HG03064 (cell line): ENCODE results near the gene CHCHD6.

Source experiments
- ATAC-seq: cut with Tn5 transposase; IDR thresholded peaks from one replicate; pipeline ENCODE4 v1.9.1; 2021; ENCODE audit warnings: low read depth; ENCODE audit not compliant: unreplicated experiment

Gene CHCHD6

DNA sequence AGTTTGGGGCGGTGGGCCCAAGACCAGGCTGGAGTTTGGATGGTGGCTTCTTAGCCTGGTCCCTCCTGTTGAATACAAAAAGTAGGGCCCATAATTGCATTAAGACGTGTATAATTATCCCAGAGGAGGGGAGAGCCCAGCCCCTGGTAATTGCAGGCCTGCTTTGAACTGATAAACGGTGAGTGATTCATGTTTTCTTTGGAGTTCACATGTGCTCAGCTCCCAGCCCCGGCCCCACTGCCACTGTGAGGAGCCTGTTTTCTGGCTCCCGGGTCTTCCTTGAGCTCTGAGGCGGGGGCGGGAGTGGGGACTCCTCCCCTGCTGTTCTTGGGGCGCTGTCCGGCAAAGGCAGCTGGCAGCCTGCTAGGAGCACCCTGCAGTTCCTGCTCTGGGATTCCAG is 282.0 kb downstream of the CHCHD6 start:
- ATAC-seq, result no peak

DNA sequence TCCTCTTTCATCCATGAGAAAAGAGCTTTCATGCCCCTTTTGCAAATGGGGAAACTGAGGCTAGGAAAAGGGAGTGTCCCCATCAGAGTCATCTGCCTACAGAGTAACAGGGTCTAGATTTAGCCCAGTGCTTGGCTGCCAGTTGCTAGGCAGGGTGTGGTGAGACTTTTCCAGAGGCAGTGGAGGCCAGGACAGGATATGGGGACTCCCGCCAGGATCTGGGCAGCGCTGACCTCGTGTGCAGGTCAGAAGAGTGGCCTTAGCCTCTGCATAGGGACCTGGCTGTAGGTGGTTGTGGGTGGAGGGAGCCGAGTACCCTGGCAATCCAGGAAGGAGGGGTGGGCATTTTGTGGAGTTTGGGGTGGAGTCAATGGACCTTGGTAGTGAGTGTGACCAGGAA is 283.1 kb downstream of the CHCHD6 start:
- ATAC-seq, result no peak

DNA sequence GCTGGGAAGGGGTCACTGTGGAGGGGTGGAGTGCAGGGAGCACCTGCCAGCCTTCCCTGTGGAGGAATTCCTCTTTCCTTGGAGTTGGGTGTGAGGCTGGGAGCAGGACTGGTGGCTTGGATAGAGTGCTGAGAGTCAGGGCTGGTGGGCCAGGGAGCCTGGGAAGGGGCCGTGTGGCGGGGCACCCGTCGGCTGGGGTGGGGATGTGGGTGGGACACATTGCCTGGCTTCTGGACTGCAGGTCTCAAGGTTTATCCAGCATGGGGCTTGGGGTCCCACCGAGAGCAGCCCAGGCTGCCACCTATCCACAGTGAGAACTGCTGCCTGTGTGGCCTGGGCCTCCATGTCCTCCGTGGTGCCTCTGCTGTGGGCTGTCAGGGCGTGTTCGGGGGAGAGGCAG is 283.6 kb downstream of the CHCHD6 start:
- no peak for ATAC-seq

DNA sequence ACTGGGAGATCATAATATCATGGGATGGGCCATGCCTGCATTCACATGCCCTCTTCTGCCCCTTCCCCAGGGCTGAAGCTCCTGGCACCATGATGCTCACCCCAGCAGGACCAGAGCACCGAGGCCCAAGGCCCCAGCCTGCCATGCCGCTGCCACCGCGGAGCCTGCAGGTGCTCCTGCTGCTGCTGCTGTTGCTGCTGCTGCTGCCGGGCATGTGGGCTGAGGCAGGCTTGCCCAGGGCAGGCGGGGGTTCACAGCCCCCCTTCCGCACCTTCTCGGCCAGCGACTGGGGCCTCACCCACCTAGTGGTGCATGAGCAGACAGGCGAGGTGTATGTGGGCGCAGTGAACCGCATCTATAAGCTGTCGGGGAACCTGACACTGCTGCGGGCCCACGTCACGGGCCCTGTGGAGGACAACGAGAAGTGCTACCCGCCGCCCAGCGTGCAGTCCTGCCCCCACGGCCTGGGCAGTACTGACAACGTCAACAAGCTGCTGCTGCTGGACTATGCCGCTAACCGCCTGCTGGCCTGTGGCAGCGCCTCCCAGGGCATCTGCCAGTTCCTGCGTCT is 284.5 kb downstream of the CHCHD6 start:
- ATAC-seq, result no peak

DNA sequence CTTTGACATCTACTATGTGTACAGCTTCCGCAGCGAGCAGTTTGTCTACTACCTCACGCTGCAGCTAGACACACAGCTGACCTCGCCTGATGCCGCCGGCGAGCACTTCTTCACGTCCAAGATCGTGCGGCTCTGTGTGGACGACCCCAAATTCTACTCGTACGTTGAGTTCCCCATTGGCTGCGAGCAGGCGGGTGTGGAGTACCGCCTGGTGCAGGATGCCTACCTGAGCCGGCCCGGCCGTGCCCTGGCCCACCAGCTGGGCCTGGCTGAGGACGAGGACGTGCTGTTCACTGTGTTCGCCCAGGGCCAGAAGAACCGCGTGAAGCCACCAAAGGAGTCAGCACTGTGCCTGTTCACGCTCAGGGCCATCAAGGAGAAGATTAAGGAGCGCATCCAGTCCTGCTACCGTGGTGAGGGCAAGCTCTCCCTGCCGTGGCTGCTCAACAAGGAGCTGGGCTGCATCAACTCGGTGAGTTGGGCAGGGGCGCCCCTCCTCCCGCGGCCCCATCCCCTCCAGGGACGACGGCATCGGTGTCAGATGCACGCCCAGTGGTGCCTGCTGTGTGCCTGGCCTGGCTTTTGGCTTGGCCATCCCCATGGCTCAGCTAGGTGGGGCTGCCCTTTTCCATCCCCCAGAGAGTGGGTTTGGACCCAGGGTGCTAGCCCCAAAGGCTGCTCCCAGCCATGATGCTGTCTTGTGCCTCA is 285.4 kb downstream of the CHCHD6 start:
- ATAC-seq, result no peak

DNA sequence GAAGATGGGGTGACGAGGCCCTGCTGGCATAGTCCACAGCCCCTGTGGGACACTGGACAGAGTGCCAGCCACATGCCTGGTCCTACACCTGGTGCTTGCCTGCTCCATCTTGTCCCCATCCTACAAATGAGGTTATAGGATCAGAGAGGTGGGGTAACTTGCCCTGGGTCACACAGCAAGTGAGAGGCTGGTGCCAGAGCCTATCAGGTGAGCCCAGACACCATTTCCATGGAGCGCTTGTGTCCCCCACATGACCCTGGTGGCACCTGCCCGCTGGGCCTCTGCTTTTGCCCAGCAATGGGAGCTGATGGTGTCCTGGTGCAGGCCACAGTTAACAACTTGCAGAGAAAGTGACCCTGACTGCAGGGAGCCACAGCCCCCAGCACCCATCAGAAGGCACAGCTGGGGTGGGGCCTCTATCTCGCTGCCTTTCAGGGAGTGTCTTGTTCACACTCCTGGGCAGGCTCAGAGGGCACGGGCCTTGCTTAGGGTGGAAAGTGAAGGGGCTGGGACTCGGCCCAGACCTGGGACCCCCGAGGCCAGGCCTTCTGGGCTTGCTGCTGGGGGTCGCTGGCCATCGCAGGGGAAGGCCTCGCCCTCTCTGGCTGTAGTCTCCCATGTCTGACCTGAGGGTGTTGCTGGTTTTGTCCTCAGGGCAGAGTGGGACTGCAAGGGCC is 286.1 kb downstream of the CHCHD6 start:
- no peak for ATAC-seq

DNA sequence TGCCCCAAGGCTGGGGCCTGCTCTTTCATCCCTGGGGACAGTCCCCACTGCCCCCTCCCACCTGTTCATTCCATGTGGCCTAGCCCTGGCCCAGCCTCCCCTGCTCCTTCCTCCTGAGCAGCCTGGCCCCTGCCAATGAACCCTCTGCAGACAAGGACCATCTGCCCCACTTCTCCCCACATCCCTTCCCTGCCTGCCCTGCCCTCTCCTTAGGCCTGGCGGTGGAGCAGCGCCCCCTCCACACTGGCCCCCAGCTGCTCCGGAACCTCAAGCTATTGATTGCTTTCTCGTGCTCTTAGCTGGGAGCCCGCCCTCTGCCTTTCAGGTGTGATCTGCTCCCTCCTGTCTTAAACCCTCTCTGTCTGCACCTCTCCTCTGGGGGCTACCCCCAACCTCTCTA is 286.9 kb downstream of the CHCHD6 start:
- no peak for ATAC-seq

DNA sequence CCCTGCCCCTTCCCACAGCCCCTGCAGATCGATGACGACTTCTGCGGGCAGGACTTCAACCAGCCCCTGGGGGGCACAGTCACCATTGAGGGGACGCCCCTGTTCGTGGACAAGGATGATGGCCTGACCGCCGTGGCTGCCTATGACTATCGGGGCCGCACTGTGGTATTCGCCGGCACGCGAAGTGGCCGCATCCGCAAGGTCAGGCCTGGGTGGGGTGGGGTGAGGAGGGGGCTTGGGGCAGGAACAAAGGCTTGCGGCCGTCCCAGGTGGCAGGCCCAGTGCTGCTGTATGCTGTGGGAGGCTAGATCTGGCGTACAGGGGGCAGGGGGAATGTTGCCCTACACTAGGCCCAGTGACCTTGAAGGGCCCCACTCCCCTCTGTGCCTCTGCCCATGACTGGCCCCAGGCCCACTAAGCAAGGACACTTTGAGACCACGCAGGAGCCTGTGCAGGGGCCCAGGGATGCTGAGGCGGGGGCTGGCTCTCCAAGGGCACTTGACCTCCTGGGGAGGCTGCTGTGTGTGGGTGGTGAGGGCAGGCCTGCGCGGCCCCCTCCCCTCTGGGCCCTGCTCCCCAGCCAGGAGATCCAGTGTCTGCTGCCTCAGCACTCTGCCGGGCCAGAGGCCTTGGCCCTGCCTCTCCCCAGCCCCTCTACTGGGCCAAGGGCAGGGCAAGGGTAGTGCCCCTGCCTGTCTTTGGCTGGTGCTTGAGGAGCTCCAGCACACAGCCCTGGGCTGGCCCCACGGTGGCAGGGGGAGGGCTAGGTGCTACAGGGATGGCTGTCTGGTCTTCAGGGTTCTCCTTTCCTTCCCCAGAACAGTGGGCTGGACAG is 287.5 kb downstream of the CHCHD6 start:
- no peak for ATAC-seq

DNA sequence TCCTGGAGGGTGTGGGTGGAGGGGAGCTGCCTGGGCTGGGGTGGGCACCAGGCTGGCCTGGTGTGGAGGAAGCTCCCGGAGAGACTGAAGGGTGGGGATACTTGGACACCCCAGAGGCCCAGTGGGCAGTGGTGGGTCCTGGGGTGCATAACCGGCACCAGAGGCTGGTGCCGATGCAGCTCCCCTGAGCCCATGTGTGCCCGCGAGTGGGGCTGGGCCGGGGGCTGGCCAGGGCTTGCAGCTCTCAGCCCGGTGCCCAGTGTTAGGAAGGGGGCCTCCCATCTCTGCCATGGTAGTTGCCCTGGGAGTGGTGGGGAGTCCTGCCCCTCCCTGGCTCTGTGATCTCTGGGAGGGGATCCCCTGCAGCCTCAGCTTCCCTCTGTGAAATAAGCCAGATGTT is 288.2 kb downstream of the CHCHD6 start:
- ATAC-seq, result no peak

DNA sequence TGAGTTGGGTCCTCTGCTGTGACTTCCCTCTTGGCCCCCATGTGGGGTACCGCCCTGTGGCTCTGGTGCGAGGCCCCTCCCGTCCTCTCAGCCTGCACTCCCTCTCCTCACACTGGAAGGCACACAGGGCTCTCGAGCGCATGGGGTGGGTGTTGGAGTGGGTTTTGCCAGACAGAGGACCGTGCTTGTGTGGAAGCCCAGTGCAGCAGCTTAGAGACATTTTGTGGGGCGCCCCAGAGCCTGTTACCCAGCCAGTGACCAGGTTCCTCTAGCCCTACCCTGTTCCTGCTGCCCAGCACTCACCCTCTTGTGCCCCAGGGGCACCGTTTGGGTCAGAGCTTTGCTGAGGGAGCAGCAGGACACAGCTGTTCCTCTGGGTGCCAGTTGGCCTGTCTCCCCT is 288.7 kb downstream of the CHCHD6 start:
- no peak for ATAC-seq

DNA sequence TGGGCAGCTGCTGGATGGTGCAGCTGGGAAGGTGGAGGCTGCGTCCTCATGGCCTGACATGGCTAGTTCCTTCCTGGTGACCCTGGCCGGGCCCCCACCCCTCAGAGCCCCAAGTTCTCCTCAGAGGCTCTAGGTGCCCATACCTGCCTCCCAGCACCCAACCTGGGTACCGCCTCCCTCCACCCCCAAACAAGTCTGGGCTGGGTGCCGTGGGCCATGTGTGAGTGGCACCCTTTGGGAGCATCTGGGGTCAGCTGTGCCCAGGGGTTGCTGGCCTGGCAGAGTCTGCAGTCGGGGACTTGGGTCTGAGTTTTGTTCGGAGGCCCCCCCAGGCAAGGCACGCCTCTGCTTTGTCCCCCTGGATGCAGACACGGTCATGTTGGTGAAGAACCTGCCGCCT is 289.4 kb downstream of the CHCHD6 start:
- no peak for ATAC-seq

DNA sequence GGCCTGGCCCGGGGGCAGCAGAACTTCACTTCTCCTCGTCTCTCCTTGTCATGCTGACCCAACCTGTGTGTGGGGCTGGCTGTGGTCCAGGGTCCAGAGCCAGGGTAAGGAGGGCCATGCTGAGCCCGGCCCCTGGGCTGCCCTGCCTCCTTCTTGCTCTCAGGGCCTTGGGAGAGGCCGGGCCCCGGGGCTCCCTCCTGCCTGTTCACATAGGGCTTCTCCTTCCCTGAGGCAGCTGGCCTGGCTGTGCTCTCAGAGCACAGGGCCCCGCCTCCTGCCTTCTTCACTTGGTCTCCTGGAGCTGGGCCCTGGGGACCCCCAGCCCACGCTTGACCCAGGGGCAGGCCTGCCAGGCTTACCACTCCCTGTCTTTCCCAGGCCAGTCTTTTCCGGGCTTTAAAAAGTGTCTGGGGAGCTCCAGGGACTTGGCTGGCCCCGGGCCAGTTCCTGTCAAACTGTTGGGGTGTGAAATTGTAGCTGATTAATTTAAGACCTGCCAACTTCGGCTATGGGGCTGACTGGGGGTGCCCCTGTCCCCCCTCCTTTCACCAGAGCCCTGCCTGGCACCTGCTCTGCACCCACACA is 290.7 kb downstream of the CHCHD6 start:
- no peak for ATAC-seq

DNA sequence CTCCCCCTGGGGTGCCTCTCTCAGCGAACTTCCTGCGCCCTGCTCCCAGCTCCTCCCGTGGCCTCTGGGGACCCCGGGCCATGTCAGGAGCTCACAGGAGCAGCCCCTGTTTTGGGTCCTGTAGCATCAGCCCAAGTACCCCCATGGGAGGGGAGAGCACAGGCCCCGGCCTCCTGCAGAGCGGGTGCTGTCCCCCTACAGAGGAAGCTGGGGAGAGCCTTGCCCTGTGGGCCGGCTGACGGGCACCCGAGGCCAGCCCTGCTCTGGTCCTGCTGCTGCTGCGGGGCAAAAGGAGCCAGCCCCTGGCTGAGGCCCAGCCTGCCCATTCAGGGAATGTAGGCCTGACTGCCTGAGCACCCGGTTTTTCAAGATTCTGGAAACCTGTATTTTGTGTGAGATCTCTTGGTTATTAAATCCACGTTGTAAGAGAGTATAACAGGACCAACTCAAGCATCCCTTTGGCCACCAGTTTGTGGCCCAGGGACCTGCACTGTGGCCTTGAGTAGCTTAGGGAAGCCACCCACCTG is 291.3 kb downstream of the CHCHD6 start:
- ATAC-seq, result no peak

DNA sequence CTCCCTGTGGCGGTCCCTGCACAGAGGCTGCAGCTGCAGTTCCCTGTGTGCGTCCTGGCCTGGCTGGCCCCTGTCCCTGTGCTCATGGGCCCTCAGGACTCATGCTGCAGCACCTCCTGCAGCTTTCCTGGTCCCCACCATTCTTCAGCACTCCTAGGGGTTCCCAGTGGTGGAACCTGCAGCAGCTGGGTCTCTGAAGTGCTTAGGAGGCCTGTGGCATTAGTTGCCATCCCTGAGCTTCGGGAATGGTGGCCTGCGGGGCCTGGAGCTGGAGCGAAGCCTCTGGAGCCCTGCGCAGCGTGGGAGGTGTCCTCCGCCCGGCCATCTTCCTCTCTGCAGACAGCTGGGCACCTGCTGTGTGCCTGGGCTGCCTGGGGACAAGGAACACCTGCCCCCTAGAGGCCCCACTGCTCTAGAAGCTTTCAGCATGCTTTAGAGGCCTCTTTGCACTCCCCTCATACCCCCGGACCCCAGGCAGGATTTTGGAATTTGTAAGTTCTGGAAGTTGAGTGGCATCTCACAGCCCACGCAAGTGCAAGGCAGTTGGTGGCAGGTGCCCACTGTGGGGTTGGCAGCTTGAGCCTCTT is 292.0 kb downstream of the CHCHD6 start:
- ATAC-seq, result no peak

DNA sequence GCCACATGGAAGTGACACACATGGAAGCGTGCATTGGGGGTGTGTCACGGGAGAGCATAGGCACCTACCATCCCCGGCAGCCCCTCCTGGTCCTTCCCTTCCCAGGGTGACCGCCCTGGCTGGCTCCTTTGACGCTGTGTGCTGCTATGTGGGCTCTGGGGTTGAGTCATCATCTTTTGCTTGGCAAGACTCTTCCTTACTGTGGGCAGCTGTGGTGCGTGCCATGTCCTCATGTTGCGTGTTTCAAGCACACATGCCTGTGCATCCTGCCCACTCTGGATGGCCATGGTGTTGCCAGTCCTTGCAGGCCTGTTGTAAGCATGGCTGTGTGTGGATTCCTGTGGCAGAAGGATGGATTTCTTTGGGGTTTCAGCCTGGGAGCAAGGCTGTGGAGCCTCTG is 292.9 kb downstream of the CHCHD6 start:
- no peak for ATAC-seq

DNA sequence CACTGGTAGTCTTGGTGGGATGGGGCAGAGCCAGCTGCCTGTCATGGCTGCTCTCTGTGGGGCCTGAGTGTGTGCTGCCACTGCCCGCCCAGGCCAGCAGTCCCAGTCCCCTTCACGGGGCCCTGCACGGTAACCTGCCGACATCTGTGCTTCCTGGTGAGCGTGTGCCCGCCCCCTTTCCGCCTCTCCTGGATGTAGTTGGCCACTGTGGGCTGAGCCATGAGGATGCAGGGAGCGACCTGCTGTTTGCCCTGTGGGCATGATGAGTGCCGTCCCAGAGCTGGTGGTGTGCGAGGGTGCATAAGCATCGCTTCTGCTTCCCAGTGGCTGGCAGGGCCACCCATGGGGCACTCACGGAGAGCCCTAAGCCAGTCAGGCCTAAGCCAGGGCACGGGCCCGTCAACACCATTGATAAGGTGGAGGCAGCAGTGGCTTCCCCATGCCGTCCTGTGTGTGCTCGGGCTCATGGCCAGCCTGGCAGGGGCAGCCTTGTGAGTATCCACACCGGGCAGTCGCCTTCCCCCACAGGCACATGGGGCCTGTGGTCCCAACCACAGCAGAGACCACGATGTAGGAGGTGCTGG is 293.5 kb downstream of the CHCHD6 start:
- no peak for ATAC-seq

DNA sequence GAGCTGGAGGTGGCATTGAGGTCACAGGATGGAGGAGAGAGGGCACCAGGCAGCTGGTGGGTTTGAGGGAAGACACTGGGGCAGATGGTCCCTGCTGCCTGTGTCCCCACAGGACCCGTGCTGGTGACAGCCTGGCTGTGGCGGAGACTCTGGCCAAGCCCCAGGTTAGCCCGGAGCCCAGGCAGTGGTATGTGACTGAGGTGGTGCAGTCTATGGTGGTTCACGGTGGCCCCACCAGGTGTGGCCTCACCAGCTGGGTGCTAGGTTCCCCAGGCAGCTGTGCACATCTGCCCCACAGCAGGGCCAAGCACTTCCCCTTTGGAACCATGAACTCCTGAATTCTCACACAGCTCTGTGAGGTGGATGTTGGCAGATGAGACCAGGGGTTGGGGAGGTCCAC is 294.3 kb downstream of the CHCHD6 start:
- ATAC-seq, result no peak

DNA sequence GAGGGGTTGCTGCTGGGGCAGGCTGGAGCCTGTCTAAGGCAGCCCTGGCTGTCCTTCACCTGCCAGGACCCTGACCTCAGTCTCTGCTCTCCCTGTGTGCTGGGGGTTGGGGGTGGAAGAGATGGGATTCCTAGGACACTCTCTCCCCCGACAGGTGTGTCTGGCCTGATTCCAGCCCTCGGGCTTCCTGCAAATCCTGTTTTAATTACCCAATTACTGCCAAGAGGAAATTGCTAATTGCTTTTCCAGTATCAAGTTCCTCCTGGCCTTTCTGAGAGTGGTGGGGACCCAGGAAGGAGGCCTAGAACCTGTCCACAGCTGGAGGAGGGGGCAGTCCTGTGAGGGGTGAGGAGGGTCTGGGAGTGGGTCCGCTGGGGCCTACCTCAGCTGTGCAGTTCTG is 294.7 kb downstream of the CHCHD6 start:
- ATAC-seq, result no peak

DNA sequence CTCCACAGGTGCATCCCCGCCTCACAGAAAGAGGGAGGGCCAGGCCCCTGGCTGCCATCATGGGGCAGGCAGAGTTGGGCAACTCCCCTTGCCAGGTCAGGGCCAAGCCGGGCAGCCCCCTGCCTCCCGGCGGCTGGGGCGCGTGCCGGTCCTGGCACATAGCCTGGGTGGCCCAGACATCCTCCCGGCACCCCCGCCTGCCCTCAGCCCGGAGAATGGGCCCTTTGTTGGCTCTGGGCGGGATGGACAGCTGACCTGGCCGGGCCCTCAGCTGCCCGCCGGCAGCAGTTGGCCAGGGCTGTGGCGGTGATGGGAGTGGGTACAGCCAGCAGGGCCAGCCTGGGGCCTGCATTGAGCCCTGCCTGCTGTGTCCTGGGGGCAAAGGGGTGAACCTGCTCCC is 295.3 kb downstream of the CHCHD6 start:
- no peak for ATAC-seq

DNA sequence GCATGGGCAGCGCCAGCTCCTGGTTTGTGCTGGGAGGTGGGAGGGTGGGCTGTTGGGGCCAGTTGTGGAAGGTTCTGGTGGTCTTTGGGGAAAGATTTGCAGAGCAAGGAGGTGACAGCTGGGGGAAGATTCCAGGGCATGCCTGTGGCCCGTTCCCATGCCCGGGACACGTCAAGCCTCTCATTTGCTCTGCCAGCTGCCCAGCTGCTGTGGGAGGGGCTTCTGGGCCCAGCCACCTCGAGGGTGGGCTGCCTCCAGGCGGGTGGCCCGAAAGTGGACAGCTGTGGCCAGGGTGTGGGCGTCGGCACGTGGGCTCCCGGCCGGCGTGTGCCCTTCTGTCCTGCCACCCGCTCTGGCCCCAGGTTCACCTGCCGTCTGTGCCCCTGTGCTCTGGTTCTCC is 296.1 kb downstream of the CHCHD6 start:
- ATAC-seq, result no peak
